Gastroesophageal sphincter (tissue), 3 donors: ENCODE measurements around the gene RAG2.

ENCODE experiments used
- POLR2A ChIP-seq, 2 donors: fragments of 450-650 bp; IDR thresholded peaks; one replicate each; pipeline ENCODE4 v1.6.1; 2017; ENCODE audit warnings: antibody characterized with exemption in 2 of 2, mild to moderate bottlenecking in 2 of 2, moderate library complexity in 1 of 2
- POLR2AphosphoS5 ChIP-seq: sonication (generic); formaldehyde crosslinking; IDR thresholded peaks from one replicate; pipeline ENCODE4 v1.6.1; 2017; ENCODE audit warnings: antibody characterized with exemption
- TF ChIP-seq, protein P1 (sequence below), 4 experiments: fragments of 200-600 bp in 2 of 4; fragments of 450-650 bp in 2 of 4; sonication (generic) in 1 of 4; IDR thresholded peaks; one replicate each; pipeline ENCODE4 v1.5.1; 2017 to 2019; ENCODE audit warnings: antibody characterized with exemption in 4 of 4, mild to moderate bottlenecking in 2 of 4, moderate library complexity in 2 of 4

- TF ChIP-seq, protein P1, sequence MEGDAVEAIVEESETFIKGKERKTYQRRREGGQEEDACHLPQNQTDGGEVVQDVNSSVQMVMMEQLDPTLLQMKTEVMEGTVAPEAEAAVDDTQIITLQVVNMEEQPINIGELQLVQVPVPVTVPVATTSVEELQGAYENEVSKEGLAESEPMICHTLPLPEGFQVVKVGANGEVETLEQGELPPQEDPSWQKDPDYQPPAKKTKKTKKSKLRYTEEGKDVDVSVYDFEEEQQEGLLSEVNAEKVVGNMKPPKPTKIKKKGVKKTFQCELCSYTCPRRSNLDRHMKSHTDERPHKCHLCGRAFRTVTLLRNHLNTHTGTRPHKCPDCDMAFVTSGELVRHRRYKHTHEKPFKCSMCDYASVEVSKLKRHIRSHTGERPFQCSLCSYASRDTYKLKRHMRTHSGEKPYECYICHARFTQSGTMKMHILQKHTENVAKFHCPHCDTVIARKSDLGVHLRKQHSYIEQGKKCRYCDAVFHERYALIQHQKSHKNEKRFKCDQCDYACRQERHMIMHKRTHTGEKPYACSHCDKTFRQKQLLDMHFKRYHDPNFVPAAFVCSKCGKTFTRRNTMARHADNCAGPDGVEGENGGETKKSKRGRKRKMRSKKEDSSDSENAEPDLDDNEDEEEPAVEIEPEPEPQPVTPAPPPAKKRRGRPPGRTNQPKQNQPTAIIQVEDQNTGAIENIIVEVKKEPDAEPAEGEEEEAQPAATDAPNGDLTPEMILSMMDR (IDR thresholded peaks at IDR 0.05), result peak; percentile 12 to 55 (median 51)
- TF ChIP-seq POLR2A (IDR thresholded peaks at IDR 0.05) (no peak), POLR2AphosphoS5 (no peak)
Measured at GRCh38 chr11:36622431-36623136, 24.5 kb upstream of the RAG2 start.
